Common myeloid progenitor, CD34-positive (primary cell): ENCODE data around the gene DCDC2.

Source experiments
- CTCF ChIA-PET: fragments of 350-600 bp; sonication (Branson Sonifier 250); formaldehyde crosslinking; loops from one replicate; lab custom pipeline; 2021; ENCODE audit warnings: antibody characterized with exemption; lab: Charles Lee
- POLR2A ChIA-PET: fragments of 350-600 bp; sonication (Branson Sonifier 250); formaldehyde crosslinking; loops from one replicate; lab custom pipeline; 2021; ENCODE audit warnings: antibody characterized with exemption; lab: Charles Lee
- DNase-seq, 3 donors: peaks; one replicate each; pipeline versions ENCODE4 v3.0.0 to v3.0.0-alpha.2; 2013
- H3K27ac ChIP-seq, 2 experiments: 1 replicate in 1 of 2; 2 replicates in 1 of 2; pipeline ENCODE4 v1.7.0; 2013; ENCODE audit warnings: inconsistent platforms in 2 of 2, low read length in 2 of 2, mild to moderate bottlenecking in 2 of 2, low read depth in 1 of 2, moderate library complexity in 1 of 2; ENCODE audit not compliant: severe bottlenecking in 2 of 2, insufficient read depth in 1 of 2, poor library complexity in 1 of 2
- H3K27me3 ChIP-seq, 5 experiments: replicated peaks in 2 of 5; 1 replicate in 3 of 5; 2 replicates in 2 of 5; pipeline versions ENCODE4 v1.6.1 to v1.7.0; 2013; ENCODE audit warnings: low read length in 4 of 5, mild to moderate bottlenecking in 2 of 5, moderate library complexity in 2 of 5, inconsistent platforms in 1 of 5; ENCODE audit not compliant: insufficient read depth in 5 of 5, control insufficient read depth in 4 of 5
- H3K36me3 ChIP-seq, 4 experiments: 1 replicate in 2 of 4; 2 replicates in 2 of 4; pipeline versions ENCODE4 v1.6.1 to v1.7.0; 2013; ENCODE audit warnings: low read length in 3 of 4, control low read depth in 1 of 4, mild to moderate bottlenecking in 1 of 4; ENCODE audit not compliant: control insufficient read depth in 4 of 4, insufficient read depth in 4 of 4
- H3K4me1 ChIP-seq, 4 experiments: 1 replicate in 3 of 4; 2 replicates in 1 of 4; pipeline versions ENCODE4 v1.6.1 to v1.7.1; 2013; ENCODE audit warnings: low read length in 3 of 4, mild to moderate bottlenecking in 3 of 4, control low read depth in 1 of 4, inconsistent platforms in 1 of 4, moderate library complexity in 1 of 4; ENCODE audit not compliant: control insufficient read depth in 4 of 4, insufficient read depth in 4 of 4; ENCODE audit errors: control extremely low read depth in 1 of 4
- H3K4me3 ChIP-seq, 7 experiments: 1 replicate in 4 of 7; 2 replicates in 3 of 7; pipeline versions ENCODE4 v1.5.1 to v1.7.0; 2013; ENCODE audit warnings: mild to moderate bottlenecking in 7 of 7, low read length in 6 of 7, moderate library complexity in 6 of 7, inconsistent platforms in 2 of 7, low read depth in 2 of 7, control low read depth in 1 of 7; ENCODE audit not compliant: insufficient read depth in 4 of 7, control insufficient read depth in 1 of 7; ENCODE audit errors: extremely low read depth in 1 of 7
- H3K9me3 ChIP-seq, 5 experiments: 1 replicate in 4 of 5; 2 replicates in 1 of 5; pipeline versions ENCODE4 v1.6.1 to v1.7.1; 2013; ENCODE audit warnings: low read length in 4 of 5, mild to moderate bottlenecking in 2 of 5, inconsistent platforms in 1 of 5, low read depth in 1 of 5, moderate library complexity in 1 of 5; ENCODE audit not compliant: control insufficient read depth in 4 of 5, insufficient read depth in 2 of 5; ENCODE audit errors: control extremely low read depth in 1 of 5
- WGBS: methylation state at CpG from one replicate; pipeline ENCODE4 v1.1.5; 2013; ENCODE audit not compliant: insufficient coverage; 5-methylcytosine and 5-hydroxymethylcytosine counted together

DCDC2 gene

GRCh38 chr6:24149836-24150235 lies 208.0 kb downstream of the DCDC2 start:
- POLR2A ChIA-PET, result no interaction called here
- H3K9me3 ChIP-seq, result no peaks in the 10 kb centered on the region
- no peak for DNase-seq
- H3K27me3 ChIP-seq, result no peaks in the 10 kb centered on the region
- no peaks in the 10 kb centered on the region for H3K36me3 ChIP-seq
- no peak overlapping the region for H3K4me3 ChIP-seq
- no peaks in the 10 kb centered on the region for H3K4me1 ChIP-seq
- no peak overlapping the region for H3K27ac ChIP-seq
- CTCF ChIA-PET, result no interaction called here
- WGBS, result 88% methylated on average over 1 of the region's 3 CpGs

- CTCF ChIA-PET, result no interaction called here
- H3K36me3 ChIP-seq, result no peaks in the 10 kb centered on the region
- no peaks in the 10 kb centered on the region for H3K27me3 ChIP-seq
- H3K9me3 ChIP-seq, result no peaks in the 10 kb centered on the region
- no peaks in the 10 kb centered on the region for H3K4me1 ChIP-seq
- no peak for DNase-seq
- POLR2A ChIA-PET, result no interaction called here
- no peak overlapping the region for H3K4me3 ChIP-seq
- no peak overlapping the region for H3K27ac ChIP-seq
Measured at GRCh38 chr6:24149296-24149695, 208.6 kb downstream of the DCDC2 start.

GRCh38 chr6:24148684-24149083 lies 209.2 kb downstream of the DCDC2 start:
- ChIA-PET CTCF (no interaction called here), POLR2A (no interaction called here)
- Histone ChIP-seq H3K27me3 (no peaks in the 10 kb centered on the region), H3K27ac (no peak overlapping the region), H3K9me3 (no peaks in the 10 kb centered on the region), H3K4me1 (no peaks in the 10 kb centered on the region), H3K4me3 (no peak overlapping the region), H3K36me3 (no peaks in the 10 kb centered on the region)
- no peak for DNase-seq

- no peaks in the 10 kb centered on the region for H3K4me1 ChIP-seq
- H3K4me3 ChIP-seq, result no peak overlapping the region
- WGBS, result 94% methylated on average over 2 of the region's 3 CpGs
- ChIA-PET CTCF (no interaction called here), POLR2A (no interaction called here)
- H3K36me3 ChIP-seq, result no peaks in the 10 kb centered on the region
- DNase-seq, result no peak
- H3K9me3 ChIP-seq, result no peaks in the 10 kb centered on the region
- H3K27ac ChIP-seq, result no peak overlapping the region
- no peaks in the 10 kb centered on the region for H3K27me3 ChIP-seq
Measured at GRCh38 chr6:24148154-24148570, 209.7 kb downstream of the DCDC2 start.

- Histone ChIP-seq H3K4me1 (no peaks in the 10 kb centered on the region), H3K36me3 (no peaks in the 10 kb centered on the region), H3K9me3 (peaks cover 0 to 2% (median 0%) of the 10 kb centered on the region in 5 experiments), H3K27ac (no peak overlapping the region), H3K4me3 (no peak overlapping the region), H3K27me3 (no peaks in the 10 kb centered on the region)
- ChIA-PET CTCF (no interaction called here), POLR2A (no interaction called here)
- 91% methylated on average over 6 of the region's 8 CpGs for WGBS
- DNase-seq, result no peak
Measured at GRCh38 chr6:24147511-24148153, 210.2 kb downstream of the DCDC2 start.

GRCh38 chr6:24146871-24147270 lies 211.0 kb downstream of the DCDC2 start:
- H3K36me3 ChIP-seq, result no peaks in the 10 kb centered on the region
- H3K27me3 ChIP-seq, result no peaks in the 10 kb centered on the region
- H3K27ac ChIP-seq, result no peak overlapping the region
- H3K4me3 ChIP-seq, result no peak overlapping the region
- WGBS, result 90% methylated on average over 2 of the region's 3 CpGs
- peaks cover 0 to 3% (median 0%) of the 10 kb centered on the region in 5 experiments for H3K9me3 ChIP-seq
- no peak for DNase-seq
- no peaks in the 10 kb centered on the region for H3K4me1 ChIP-seq
- ChIA-PET CTCF (no interaction called here), POLR2A (no interaction called here)

- DNase-seq, result no peak
- 91% methylated on average over 8 of the region's 9 CpGs for WGBS
- no peaks in the 10 kb centered on the region for H3K36me3 ChIP-seq
- H3K27me3 ChIP-seq, result no peaks in the 10 kb centered on the region
- no peak overlapping the region for H3K27ac ChIP-seq
- H3K4me3 ChIP-seq, result no peak overlapping the region
- ChIA-PET CTCF (no interaction called here), POLR2A (no interaction called here)
- no peaks in the 10 kb centered on the region for H3K4me1 ChIP-seq
- peaks cover 0 to 3% (median 0%) of the 10 kb centered on the region in 5 experiments for H3K9me3 ChIP-seq
Measured at GRCh38 chr6:24145690-24146131, 212.1 kb downstream of the DCDC2 start.
